Stimulated activated CD4-positive, alpha-beta T cell treated with anti-CD3 and anti-CD28 coated beads, Interleukin-1b, Interleukin-23, amount 100 ng/mL, for 48 hours (primary cell): ENCODE data around the gene ELMO1.
"Not testable (repeated sequence)": the region's sequence is repeated elsewhere in the genome, so short reads cannot be mapped to it uniquely, and the experiment has no call there.

Experiments used
- DNase-seq: peaks from one replicate; pipeline ENCODE4 v3.0.0-alpha.2; 2020

ELMO1 gene

GRCh38 chr7:36986948-36987724 lies 461.5 kb downstream of the ELMO1 start:
- peak; percentile 57 for DNase-seq

- no peak for DNase-seq
These were observed 462.1 kb downstream of the ELMO1 start for GRCh38 chr7:36986511-36986933.

DNA sequence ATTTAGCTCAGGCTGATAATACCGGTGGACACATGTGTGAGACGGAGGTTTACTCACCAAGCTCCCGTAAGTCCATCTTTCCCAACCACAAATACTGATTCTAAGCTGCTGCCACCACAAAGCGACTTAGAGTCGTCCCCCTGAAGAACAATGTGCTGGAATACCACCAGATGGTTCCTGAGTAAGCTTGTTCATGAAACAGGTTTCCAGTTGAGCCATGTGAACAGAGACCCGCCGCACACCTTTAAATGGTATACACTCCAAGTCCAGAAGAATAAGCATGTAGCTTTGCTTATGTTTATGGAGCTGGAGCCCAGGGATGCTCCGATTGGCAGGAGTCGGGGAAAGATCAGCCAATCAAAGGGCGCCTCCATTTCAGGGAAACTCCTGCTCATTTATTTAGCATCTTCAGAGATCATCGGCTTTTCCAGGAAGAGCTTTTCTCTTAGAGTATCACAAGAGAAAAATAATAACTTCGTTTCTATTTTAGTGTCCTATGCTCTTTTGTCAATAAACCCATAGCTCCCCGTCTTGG lies 462.7 kb downstream of the ELMO1 start:
- DNase-seq = no peak

GRCh38 chr7:36985316-36985715 lies 463.3 kb downstream of the ELMO1 start:
- DNase-seq = no peak

DNA sequence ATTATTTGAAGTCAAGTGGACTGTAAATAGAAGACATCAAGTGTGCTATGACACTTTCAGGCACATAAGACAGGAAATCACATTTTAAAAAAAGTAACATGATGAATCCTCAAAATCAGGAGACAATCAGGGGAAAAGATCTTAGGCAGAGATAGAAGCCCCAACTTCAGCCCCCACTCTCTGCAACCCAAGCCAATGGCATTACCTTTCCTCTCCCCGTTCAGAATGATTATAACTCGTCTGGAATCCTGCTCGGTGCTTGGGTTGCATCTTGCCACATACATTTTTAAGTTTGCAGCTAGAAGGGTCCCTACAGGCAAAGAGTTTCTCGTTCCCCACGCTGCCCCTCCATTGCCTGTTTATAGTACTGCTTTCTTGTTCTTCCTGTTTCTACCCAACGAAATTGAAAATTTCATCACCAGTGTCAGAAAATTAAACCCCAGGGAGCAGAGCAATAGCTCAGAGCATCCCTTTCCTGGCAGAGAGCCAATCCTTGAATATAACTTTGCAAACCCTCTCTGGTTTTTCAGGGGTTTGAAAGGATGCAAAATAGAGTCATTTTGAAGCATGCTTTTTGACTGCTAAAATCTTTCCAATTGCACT lies 463.9 kb downstream of the ELMO1 start:
- no peak for DNase-seq

DNA sequence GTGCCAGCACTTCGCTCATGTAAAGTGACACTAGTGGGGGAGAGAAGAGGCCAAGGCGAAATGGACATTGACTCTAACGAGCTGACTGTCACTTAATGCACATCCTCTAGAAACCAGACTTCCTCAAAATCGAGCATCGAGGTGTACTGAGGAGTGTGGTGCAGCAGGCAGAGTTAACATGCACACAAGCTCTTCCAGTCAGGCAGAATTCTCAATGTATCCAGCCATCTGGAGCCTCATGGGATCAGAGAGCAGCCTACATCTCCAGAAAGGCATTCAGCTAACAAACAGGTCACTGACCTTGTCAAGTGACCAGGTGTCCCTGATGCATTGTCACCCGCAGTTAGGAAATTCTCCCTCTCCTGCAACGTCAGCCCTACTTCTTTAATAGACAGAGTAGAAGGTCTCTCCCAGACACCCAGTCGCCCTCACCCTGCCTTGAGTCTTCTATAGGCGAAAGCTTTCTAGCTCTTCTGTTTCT lies 464.6 kb downstream of the ELMO1 start:
- no peak for DNase-seq

DNA sequence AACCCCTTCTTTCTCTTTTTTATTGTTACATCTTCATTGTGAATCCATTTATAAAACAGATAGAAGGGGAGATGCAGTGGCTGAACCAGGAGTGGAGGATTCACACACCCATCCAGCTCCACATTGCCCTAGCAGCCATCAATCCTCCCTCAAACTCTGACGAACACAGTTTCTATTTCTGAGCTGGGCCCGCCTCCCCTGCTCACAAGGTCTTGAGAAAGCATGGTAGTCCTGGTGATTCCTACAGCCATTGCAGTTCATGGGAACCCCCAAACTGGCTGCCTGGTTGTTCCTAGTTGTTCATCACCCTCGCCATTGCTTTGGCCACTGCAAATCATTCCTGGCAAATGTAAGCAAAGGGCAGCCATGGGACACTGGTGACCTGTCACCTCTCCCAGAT lies 465.9 kb downstream of the ELMO1 start:
- no peak for DNase-seq

GRCh38 chr7:36979810-36980248 lies 468.8 kb downstream of the ELMO1 start:
- DNase-seq = no peak

GRCh38 chr7:36978461-36978860 lies 470.2 kb downstream of the ELMO1 start:
- no peak for DNase-seq

GRCh38 chr7:36977878-36978277 lies 470.8 kb downstream of the ELMO1 start:
- no peak for DNase-seq

DNA sequence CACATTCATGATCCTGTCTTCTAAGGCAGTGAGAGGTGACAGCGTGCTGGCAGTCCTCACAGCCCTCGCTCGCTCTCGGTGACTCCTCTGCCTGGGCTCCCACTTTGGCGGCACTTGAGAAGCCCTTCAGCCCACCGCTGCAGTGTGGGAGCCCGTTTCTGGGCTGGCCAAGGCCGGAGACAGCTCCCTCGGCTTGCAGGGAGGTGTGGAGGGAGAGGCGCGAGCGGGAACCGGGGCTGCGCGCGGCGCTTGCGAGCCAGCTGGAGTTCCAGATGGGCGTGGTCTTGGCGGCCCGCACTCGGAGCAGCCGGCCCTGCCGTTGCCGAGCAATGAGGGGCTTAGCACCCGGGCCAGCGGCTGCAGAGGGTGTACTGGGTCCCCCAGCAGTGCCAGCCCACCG lies 475.1 kb downstream of the ELMO1 start:
- not testable (repeated sequence) for DNase-seq

DNA sequence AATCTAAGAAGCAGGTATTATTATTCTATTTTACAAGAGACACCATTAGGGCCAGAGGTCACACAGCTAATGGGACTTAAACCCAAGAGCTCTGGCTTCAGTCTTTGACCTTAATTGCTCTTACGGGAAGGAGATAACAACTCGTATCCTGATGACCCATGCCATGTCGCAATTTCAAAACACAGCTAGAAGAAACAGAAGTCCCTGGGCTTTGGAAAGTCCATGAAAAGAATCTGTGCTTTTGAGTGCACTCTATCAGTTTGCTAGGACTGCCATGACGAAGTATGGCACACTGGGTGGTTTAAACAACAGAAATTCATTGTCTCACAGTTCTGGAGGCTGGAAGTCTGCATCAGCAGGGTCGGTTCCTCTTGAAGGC lies 476.5 kb downstream of the ELMO1 start:
- no peak for DNase-seq

GRCh38 chr7:36971515-36972139 lies 477.0 kb downstream of the ELMO1 start:
- DNase-seq = no peak

DNA sequence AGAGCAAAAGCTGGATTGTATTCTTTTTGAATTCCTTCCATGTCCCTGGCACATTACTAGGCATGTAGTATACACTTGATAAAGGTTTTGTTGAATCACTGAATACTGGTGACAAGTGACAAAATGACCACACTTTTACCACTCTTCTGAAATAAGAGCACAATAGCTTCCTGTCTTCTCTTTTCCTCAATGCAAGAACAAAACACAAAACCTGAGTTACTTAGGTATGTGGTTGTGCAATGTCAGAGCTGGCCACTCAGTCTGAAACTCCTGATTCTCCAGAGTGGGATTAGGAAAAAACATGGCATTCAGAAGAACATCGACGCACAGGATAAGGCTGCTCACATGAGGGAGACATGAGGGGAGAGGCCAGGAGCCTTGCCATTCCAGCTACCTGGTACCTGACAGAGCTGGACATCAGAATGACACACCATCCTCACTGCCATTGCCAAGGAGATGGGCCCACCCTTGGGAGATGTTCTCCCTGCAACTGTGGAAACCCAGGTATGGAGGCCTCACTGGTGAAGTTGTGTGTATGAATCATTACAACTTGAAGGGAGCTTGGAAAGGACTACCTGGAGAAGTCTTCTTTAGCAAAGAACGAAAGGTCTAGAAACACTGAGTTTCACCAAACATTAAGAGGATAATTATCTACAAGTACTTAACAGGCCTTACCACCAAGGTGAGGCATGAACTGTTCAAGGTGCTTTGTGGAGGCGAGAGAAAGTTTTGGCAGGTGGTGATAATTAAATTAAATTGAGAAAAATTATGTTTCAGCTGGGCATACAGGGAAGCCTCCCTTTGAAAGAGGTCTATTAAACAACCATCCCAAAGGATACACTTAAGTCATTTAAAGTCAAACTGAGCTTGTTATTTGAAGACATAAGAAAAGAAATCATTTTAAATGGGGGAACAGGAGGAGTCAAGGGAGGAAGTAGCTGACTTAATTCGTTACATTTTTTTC lies 477.8 kb downstream of the ELMO1 start:
- DNase-seq = no peak

DNA sequence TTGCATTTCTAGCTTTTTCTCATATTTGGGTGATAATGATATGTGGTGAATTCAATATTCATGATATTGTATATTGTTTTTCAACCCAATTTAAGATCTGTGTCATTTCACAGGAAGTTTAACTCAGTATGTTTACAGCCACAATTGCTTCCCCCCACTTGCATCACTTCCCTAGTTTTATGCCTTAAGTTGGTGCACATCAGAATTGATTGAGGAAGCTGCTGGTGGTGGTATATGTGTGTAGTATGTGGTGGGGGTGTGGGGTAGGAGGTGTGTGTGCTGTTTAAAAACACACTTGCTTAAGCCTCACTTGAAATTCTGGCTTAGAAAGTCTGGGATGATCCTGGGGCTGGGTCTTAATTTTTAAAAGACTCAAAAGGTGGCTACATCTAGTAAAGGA lies 479.3 kb downstream of the ELMO1 start:
- DNase-seq = no peak

DNA sequence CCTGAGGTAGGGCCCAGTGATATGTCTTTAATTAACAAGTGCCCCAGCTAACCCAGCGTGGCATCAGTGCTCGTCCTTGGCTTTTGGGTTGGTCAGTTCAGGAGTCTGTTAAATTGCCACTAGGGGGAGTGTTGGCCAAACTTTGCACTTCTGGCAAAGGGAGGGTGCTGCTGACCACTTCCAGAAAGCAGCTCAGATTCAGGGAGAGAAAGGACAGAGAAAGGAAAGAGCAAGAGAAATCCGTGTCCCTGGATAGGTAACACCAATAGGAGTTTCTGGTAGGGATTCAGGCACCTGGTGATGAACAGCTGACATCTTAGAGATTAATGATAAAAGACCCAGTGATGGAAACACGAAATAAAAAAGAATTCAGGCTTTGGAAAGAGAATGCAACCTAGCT lies 481.3 kb downstream of the ELMO1 start:
- DNase-seq = no peak

DNA sequence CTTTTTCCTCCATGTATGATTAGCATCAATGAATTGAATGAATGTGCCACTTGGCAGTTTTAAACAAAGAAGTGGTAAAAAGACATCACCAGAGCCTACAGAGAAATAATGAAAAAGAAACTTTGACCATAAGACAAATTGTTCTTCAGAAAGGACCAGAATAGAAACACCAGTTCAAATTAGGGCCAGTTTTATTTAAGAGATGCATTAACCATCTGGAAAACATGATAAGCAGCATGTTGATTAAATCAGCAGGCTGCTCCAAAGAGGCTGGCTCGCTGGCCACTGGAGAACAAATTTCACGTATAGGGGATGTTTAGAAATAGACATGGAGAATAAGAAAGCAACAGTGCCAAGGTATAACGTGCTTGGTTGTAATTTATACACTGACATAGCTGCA lies 482.0 kb downstream of the ELMO1 start:
- no peak for DNase-seq

DNA sequence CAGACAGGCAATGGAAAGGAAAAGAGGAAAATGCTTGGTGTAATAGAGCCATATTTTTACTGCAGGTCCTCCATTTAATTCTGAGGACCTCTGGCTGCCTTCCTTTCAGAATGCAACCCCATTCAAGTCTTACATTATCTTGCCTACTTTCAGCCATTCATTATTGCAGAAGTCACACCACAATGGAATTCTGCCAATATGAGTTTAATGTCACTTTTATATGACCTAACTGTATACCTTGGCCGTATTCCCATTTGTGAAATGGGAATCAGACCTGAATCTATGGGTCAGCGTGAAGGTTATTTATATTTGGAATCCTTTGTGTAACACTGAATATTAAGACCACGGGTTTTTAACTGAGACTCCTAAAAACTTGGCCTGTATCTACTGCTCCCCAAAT lies 482.6 kb downstream of the ELMO1 start:
- no peak for DNase-seq

- no peak for DNase-seq
These were observed 483.0 kb downstream of the ELMO1 start for GRCh38 chr7:36965625-36966024.

DNA sequence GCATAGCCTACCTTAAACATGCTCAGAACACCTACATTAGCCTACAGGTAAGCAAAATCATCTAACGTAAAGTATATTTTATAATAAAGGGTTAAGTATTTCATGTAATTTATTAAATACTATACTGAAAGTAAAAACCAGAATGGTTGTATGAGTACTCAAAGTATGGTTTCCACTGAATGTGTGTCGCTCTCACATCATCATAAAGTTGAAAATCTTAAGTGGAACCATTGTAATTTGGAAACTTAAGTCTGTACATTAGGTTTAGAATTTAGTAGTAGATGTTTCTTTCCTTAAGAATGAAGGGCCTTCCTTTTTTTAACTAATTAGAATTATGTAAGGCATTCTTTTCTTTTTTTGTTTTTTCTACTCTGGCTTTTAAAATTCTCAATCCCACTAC lies 484.4 kb downstream of the ELMO1 start:
- no peak for DNase-seq

- DNase-seq = no peak
These were observed 486.3 kb downstream of the ELMO1 start for GRCh38 chr7:36962367-36962766.

GRCh38 chr7:36961693-36962092 lies 487.0 kb downstream of the ELMO1 start:
- no peak for DNase-seq

DNA sequence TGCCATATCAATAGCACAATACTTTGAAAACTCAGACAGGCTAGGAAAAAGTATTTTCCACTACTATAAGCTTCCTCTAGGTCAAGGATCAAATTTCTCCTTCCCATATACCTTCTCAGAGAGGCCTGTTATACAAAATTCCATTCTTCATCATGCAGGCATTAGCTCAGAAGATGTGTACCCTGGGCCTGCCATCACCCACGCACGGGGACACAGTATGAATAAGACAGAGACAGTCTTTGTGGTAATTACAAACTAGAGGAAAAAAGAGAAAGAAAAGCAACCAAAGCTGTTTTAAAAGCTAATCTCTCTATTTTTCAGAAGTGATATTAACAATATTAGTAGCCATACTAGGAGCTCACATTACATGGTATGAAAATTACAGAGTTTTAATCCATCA lies 487.6 kb downstream of the ELMO1 start:
- peak; percentile 20 for DNase-seq
